Endothelial cell (in vitro differentiated cells): ENCODE data around the gene DBN1. TPM values are rescaled to one million over a fixed set of nuclear protein-coding genes. Genes with fewer than 3 reads are reported as not detected.

Experiments used
- DNase-seq: peaks from one replicate; pipeline ENCODE4 v3.0.0; 2021; ENCODE audit warnings: low spot score
- H3K27ac Mint-ChIP-seq: one replicate; pipeline ENCODE4 v1.8.0; 2021; ENCODE audit warnings: mixed read lengths, inconsistent platforms; ENCODE audit not compliant: unreplicated experiment
- H3K27me3 Mint-ChIP-seq: one replicate; pipeline ENCODE4 v1.8.0; 2021; ENCODE audit warnings: mild to moderate bottlenecking, moderate library complexity, mixed read lengths, inconsistent platforms; ENCODE audit not compliant: unreplicated experiment
- H3K36me3 Mint-ChIP-seq: one replicate; pipeline ENCODE4 v1.8.0; 2021; ENCODE audit warnings: mild to moderate bottlenecking, low read depth, mixed read lengths, inconsistent platforms; ENCODE audit not compliant: unreplicated experiment
- H3K4me1 Mint-ChIP-seq: one replicate; pipeline ENCODE4 v1.8.0; 2021; ENCODE audit warnings: mild to moderate bottlenecking, mixed read lengths, inconsistent platforms; ENCODE audit not compliant: unreplicated experiment
- H3K4me3 Mint-ChIP-seq: one replicate; pipeline ENCODE4 v1.8.0; 2021; ENCODE audit warnings: mild to moderate bottlenecking, mixed read lengths, inconsistent platforms; ENCODE audit not compliant: unreplicated experiment
- H3K9me3 Mint-ChIP-seq: one replicate; pipeline ENCODE4 v1.8.0; 2021; ENCODE audit warnings: mixed read lengths, inconsistent platforms; ENCODE audit not compliant: unreplicated experiment
- total RNA-seq: library from RNA; stranded (reverse); fragmentation: NEBNext Ultra II Directional; extraction: Animal tissue kit (Norgen Biotek cat#: 25700); gene quantifications from one replicate; pipeline ENCODE4 v1.2.1, GENCODE V29; 2021; ENCODE audit not compliant: unreplicated experiment
- TF ChIP-seq, protein P1 (sequence below): fragments of 200-600 bp; sonication (generic); IDR thresholded peaks from one replicate; pipeline ENCODE4 v1.5.0; 2021; ENCODE audit warnings: antibody characterized with exemption; ENCODE audit not compliant: unreplicated experiment

DBN1 gene
- total RNA-seq, 1 donor from 2014 or later = 315 TPM

DNA sequence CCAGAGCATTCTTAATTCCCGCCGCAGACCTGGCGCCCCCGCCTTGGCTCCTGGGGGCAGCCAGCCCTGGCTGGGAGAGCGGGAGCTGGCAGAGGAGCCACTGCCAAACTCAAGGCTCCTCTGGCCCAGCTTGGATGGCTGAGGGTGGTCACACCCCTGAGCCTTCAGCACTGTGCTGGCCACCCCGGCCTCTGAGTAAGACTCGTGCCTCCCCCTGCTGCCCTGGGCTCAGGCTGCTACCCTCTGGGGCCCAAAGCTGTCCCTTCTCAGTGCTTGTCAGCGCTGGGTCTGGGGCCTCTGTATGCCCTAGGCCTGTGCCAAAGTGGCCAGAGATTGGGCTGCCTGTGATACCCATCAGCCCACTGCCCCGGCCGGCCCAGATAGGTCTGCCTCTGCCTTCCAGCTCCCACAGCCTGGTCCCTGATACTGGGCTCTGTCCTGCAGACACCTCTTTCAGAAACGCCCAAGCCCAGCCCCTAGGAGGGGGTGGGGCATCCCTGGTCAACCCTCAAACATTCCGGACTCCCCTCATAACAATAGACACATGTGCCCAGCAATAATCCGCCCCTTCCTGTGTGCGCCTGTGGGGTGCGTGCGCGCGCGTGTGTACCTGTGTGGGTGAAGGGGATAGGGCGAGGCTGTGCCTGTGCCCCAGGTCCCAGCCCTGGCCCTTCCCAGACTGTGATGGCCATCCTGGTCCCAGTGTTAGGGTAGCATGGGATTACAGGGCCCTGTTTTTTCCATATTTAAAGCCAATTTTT, 31.2 kb downstream of the DBN1 start:
- no peak for DNase-seq
- H3K4me1 Mint-ChIP-seq = peaks cover 4% of the 10 kb centered on the region
- TF ChIP-seq, protein P1, sequence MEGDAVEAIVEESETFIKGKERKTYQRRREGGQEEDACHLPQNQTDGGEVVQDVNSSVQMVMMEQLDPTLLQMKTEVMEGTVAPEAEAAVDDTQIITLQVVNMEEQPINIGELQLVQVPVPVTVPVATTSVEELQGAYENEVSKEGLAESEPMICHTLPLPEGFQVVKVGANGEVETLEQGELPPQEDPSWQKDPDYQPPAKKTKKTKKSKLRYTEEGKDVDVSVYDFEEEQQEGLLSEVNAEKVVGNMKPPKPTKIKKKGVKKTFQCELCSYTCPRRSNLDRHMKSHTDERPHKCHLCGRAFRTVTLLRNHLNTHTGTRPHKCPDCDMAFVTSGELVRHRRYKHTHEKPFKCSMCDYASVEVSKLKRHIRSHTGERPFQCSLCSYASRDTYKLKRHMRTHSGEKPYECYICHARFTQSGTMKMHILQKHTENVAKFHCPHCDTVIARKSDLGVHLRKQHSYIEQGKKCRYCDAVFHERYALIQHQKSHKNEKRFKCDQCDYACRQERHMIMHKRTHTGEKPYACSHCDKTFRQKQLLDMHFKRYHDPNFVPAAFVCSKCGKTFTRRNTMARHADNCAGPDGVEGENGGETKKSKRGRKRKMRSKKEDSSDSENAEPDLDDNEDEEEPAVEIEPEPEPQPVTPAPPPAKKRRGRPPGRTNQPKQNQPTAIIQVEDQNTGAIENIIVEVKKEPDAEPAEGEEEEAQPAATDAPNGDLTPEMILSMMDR = no peak
- H3K4me3 Mint-ChIP-seq = no peak overlapping the region
- peaks cover 28% of the 10 kb centered on the region for H3K27me3 Mint-ChIP-seq
- H3K36me3 Mint-ChIP-seq = peaks cover 21% of the 10 kb centered on the region
- H3K9me3 Mint-ChIP-seq = no peaks in the 10 kb centered on the region
- H3K27ac Mint-ChIP-seq = no peak overlapping the region

DNA sequence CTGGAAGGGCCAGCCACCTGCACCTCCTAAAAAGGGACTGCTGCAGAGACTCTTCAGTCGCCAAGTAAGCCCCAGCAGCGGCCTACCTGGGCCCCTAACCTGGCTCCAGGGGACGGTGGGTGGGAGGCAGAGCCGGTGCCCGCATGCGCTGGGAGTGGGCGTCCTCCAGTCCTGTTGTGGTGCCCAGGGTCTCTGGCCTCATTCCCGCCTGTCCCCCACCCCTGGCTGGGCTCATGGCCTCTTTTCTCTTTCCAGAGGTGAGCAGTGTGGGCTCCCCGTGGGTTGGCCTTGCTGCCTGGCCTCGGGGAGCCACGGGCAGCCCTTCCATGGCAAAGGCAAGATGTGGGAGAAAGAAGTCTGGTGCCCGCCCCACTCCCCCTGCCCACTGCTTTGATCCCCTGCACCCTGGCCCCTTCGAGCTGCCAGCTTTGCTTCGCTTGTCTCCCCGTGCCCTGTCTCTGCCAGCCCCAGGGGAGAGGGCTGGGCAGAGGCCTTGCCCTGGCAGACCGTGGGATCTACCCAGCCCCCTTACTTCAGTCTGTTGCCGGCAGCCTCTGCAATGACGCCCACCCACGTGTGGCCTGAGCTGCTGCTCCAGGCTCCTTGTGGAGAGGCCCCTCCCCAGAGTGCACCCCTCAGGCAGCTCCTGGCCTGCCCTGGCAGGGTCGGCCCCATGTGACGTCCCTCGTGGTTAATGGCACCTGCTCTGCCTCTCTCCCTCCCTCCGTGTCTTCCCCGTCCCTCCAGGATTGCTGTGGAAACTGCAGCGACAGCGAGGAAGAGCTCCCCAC, 32.2 kb downstream of the DBN1 start:
- Mint-ChIP-seq H3K4me1 (peaks cover 4% of the 10 kb centered on the region), H3K36me3 (peaks cover 28% of the 10 kb centered on the region), H3K4me3 (no peak overlapping the region)

DNA sequence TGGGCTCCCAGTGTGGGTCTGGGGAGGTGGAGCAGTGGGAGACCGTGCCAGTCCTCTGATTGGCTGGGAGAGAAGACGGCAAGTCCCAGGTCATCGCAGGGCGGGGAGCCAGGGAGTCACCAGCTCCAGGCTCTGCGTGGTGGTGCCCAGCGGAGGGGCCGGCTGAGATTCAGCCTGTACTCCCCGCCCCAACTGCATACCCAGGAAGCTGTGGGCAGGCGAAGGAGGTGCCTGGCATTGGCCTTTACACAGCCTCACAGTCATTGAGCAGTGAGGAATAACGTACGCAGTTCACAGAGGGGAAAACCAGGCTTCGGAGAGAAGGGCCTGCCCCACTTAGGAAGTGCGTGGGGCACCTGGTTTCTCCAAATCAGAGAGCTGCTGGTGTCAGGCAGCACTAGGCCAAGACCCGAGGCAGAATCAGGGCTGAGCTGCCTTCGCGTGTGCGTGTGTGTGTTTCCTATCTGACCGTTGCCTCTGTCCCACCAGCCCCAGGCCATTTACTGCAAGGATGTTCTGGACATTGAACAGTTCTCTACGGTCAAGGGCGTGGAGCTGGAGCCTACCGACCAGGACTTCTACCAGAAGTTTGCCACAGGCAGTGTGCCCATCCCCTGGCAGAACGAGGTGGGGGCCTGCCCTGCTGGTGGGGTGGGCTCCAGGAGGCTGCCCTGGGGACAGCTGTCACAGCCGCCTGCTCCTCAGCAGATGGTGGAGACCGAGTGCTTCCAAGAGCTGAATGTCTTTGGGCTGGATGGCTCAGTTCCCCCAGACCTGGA, 33.0 kb downstream of the DBN1 start:
- TF ChIP-seq, protein P1 = no peak

More for the DNA sequence above, 32.2 kb downstream of the DBN1 start:
- H3K27ac Mint-ChIP-seq = no peak overlapping the region
- H3K9me3 Mint-ChIP-seq = no peaks in the 10 kb centered on the region
- DNase-seq = no peak
- TF ChIP-seq, protein P1 = no peak
- H3K27me3 Mint-ChIP-seq = peaks cover 28% of the 10 kb centered on the region

DNA sequence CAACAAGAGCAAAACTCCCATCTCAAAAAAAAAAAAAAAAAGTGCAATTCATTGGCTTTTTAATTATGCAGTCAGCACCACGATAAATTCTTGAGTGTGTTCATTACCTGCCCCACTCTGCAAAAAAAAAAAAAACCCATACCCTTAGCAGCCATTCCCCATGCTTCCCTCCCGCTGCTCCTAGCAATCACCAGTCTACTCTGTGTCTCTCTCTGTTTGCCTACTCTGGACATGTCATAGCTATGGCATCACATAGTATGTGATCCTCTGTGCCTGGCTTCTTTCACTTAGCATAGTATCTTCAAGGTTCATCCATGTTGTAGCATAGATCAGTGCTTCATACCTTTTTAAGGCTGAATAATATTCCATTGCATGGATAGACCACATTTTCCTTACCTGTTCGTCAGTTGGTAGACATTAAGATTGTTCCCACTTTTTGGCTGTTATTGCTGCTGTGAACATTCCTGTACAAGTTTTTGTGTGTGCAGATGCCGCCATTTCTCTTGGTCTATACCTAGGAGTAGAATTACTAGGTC, 33.8 kb downstream of the DBN1 start:
- no peaks in the 10 kb centered on the region for H3K9me3 Mint-ChIP-seq

More for the DNA sequence above, 33.0 kb downstream of the DBN1 start:
- Mint-ChIP-seq H3K9me3 (no peaks in the 10 kb centered on the region), H3K4me3 (no peak overlapping the region), H3K27ac (no peak overlapping the region), H3K27me3 (peaks cover 26% of the 10 kb centered on the region), H3K36me3 (peaks cover 28% of the 10 kb centered on the region), H3K4me1 (no peaks in the 10 kb centered on the region)
- no peak for DNase-seq

More for the DNA sequence above, 33.8 kb downstream of the DBN1 start:
- no peaks in the 10 kb centered on the region for H3K4me1 Mint-ChIP-seq
- H3K4me3 Mint-ChIP-seq = no peak overlapping the region
- no peak overlapping the region for H3K27ac Mint-ChIP-seq
- TF ChIP-seq, protein P1 = no peak
- H3K27me3 Mint-ChIP-seq = peaks cover 24% of the 10 kb centered on the region
- peaks cover 28% of the 10 kb centered on the region for H3K36me3 Mint-ChIP-seq
- no peak for DNase-seq
